HG02884 (cell line): ENCODE results near the gene CDK19.

Source experiments
- ATAC-seq: cut with Tn5 transposase; IDR thresholded peaks from one replicate; pipeline ENCODE4 v1.9.1; 2021; ENCODE audit warnings: mild to moderate bottlenecking, moderate library complexity; ENCODE audit not compliant: unreplicated experiment

CDK19 gene

GRCh38 chr6:110560239-110561007 lies 254.8 kb downstream of the CDK19 start:
- ATAC-seq, result no peak
